Trophoblast cell (in vitro differentiated cells and primary cell): ENCODE data around the gene TM2D3.

Experiments used
- DNase-seq, 2 donors: peaks; one replicate each; pipeline ENCODE4 v3.0.0-alpha.2; 2016
- H2AFZ ChIP-seq: 2 replicates; pipeline ENCODE4 v1.6.1; 2013; ENCODE audit warnings: low read length, moderate library complexity, mild to moderate bottlenecking; ENCODE audit not compliant: insufficient read depth, poor library complexity
- H2AK5ac ChIP-seq: 2 replicates; pipeline ENCODE4 v1.6.1; 2013; ENCODE audit warnings: mild to moderate bottlenecking, low read length
- H2BK120ac ChIP-seq: 2 replicates; pipeline ENCODE4 v1.6.1; 2013; ENCODE audit warnings: low read length, mild to moderate bottlenecking, moderate library complexity; ENCODE audit not compliant: insufficient read depth, poor library complexity
- H2BK12ac ChIP-seq: 2 replicates; pipeline ENCODE4 v1.6.1; 2013; ENCODE audit warnings: mild to moderate bottlenecking, low read length, moderate library complexity
- H2BK5ac ChIP-seq: 2 replicates; pipeline ENCODE4 v1.6.1; 2013; ENCODE audit warnings: low read length, low read depth, moderate library complexity, mild to moderate bottlenecking; ENCODE audit not compliant: poor library complexity
- H3K14ac ChIP-seq: 2 replicates; pipeline ENCODE4 v1.6.1; 2013; ENCODE audit warnings: mild to moderate bottlenecking, low read length
- H3K18ac ChIP-seq: 2 replicates; pipeline ENCODE4 v1.6.1; 2013; ENCODE audit warnings: mild to moderate bottlenecking, low read length
- H3K23ac ChIP-seq: 2 replicates; pipeline ENCODE4 v1.6.1; 2013; ENCODE audit warnings: low read length
- H3K27ac ChIP-seq: 2 replicates; pipeline ENCODE4 v1.5.1; 2013; ENCODE audit warnings: low read depth, mild to moderate bottlenecking, inconsistent platforms, low read length, moderate library complexity
- H3K27me3 ChIP-seq: 2 replicates; pipeline ENCODE4 v1.6.1; 2013; ENCODE audit warnings: inconsistent platforms, mild to moderate bottlenecking, low read length, moderate library complexity; ENCODE audit not compliant: insufficient read depth
- H3K36me3 ChIP-seq, 2 experiments: 1 replicate in 1 of 2; 2 replicates in 1 of 2; pipeline ENCODE4 v1.6.1; 2013; ENCODE audit warnings: low read length in 2 of 2, mild to moderate bottlenecking in 2 of 2, moderate library complexity in 1 of 2; ENCODE audit not compliant: insufficient read depth in 2 of 2, control insufficient read depth in 1 of 2
- H3K4ac ChIP-seq: 2 replicates; pipeline ENCODE4 v1.6.1; 2013; ENCODE audit warnings: low read depth, mild to moderate bottlenecking, low read length, moderate library complexity
- H3K4me1 ChIP-seq, 2 experiments: 1 replicate in 1 of 2; 2 replicates in 1 of 2; pipeline ENCODE4 v1.6.1; 2013; ENCODE audit warnings: low read length in 2 of 2, mild to moderate bottlenecking in 2 of 2, moderate library complexity in 1 of 2; ENCODE audit not compliant: insufficient read depth in 2 of 2, control insufficient read depth in 1 of 2
- H3K4me2 ChIP-seq: 2 replicates; pipeline ENCODE4 v1.6.1; 2013; ENCODE audit warnings: inconsistent platforms, mild to moderate bottlenecking, low read length, moderate library complexity
- H3K4me3 ChIP-seq: 2 replicates; pipeline ENCODE4 v1.5.1; 2013; ENCODE audit warnings: mild to moderate bottlenecking, low read depth, low read length, inconsistent platforms
- H3K79me1 ChIP-seq: one replicate; pipeline ENCODE4 v1.6.1; 2013; ENCODE audit warnings: low read length
- H3K79me2 ChIP-seq: 2 replicates; pipeline ENCODE4 v1.6.1; 2013; ENCODE audit warnings: low read length, mild to moderate bottlenecking; ENCODE audit not compliant: control insufficient read depth, insufficient read depth, poor library complexity
- H3K9ac ChIP-seq: 2 replicates; pipeline ENCODE4 v1.6.1; 2013; ENCODE audit warnings: mild to moderate bottlenecking, low read length
- H3K9me3 ChIP-seq: 2 replicates; pipeline ENCODE4 v1.6.1; 2013; ENCODE audit warnings: low read depth, mild to moderate bottlenecking, control low read depth, inconsistent platforms, low read length; ENCODE audit not compliant: insufficient read depth
- H4K12ac ChIP-seq: 2 replicates; pipeline ENCODE4 v1.6.1; 2013; ENCODE audit warnings: low read depth, mild to moderate bottlenecking, low read length, moderate library complexity
- H4K8ac ChIP-seq: 2 replicates; pipeline ENCODE4 v1.6.1; 2013; ENCODE audit warnings: low read depth, mild to moderate bottlenecking, low read length, moderate library complexity
- H4K91ac ChIP-seq: one replicate; pipeline ENCODE4 v1.6.1; 2013; ENCODE audit warnings: low read depth, mild to moderate bottlenecking, low read length, moderate library complexity
- WGBS: extraction: QIAGEN DNeasy Blood & Tissue Kit; methylation state at CpG from one replicate; pipeline ENCODE4 v1.1.7; 2013; ENCODE audit warnings: missing lambda C conversion rate; ENCODE audit not compliant: insufficient read length, insufficient coverage; ENCODE audit errors: extremely low coverage; 5-methylcytosine and 5-hydroxymethylcytosine counted together

Gene TM2D3

DNA sequence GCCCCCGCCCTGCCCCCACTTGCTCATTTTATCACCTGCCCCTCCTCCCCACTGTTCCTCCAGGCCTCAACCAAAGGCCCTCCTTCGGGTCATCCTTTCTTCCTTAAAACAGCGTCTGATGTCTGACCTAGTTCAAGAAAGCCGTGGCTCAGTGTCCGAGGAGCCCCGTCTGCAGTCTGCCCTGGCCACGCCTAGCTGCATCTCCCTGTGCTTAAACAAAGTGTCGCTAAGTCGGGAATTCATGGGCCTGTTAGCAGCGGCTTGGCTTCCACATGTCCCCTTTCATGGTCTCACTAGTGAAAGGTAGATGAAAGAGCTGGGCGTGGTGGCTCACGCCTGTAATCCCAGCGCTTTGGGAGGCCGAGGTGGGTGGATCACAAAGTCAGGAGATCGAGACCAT lies 41.2 kb downstream of the TM2D3 start:
- H4K12ac ChIP-seq, result no peak overlapping the region
- H3K4ac ChIP-seq, result no peak overlapping the region
- no peak overlapping the region for H3K4me3 ChIP-seq
- H3K79me1 ChIP-seq, result no peaks in the 10 kb centered on the region
- no peak for DNase-seq
- no peak overlapping the region for H2AK5ac ChIP-seq
- no CpG with 5 or more reads among the region's 15 CpGs for WGBS
- no peak overlapping the region for H3K18ac ChIP-seq
- no peak overlapping the region for H3K9ac ChIP-seq
- H2AFZ ChIP-seq, result no peak overlapping the region
- H3K27me3 ChIP-seq, result no peaks in the 10 kb centered on the region
- no peak overlapping the region for H4K91ac ChIP-seq
- H2BK120ac ChIP-seq, result no peak overlapping the region
- no peaks in the 10 kb centered on the region for H3K79me2 ChIP-seq
- H3K4me1 ChIP-seq, result peaks cover 3% of the 10 kb centered on the region in 2 experiments
- H3K14ac ChIP-seq, result no peak overlapping the region
- no peak overlapping the region for H3K23ac ChIP-seq
- no peak overlapping the region for H2BK12ac ChIP-seq
- H3K9me3 ChIP-seq, result peaks cover 2% of the 10 kb centered on the region
- no peak overlapping the region for H3K4me2 ChIP-seq
- H4K8ac ChIP-seq, result no peak overlapping the region
- H2BK5ac ChIP-seq, result no peak overlapping the region
- no peak overlapping the region for H3K27ac ChIP-seq
- H3K36me3 ChIP-seq, result no peaks in the 10 kb centered on the region

DNA sequence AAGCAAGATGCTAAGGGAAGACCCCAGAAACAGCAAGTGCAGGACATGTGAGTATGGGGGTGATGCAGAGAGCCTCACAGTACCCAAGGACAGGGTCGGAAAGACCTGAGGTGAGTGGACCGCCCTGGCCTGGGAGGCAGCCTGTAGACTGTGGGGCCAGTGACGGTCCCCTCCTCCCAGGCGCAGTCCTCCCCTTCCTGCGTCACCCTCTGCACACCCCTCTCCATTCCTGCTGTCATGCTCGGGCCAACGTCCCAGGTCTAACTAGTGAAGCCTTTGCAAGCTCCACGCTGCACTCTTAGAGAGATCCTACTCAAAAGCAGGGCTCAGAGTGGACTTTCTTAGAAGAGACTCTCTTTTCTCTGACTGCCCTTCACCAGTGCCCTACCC lies 41.6 kb downstream of the TM2D3 start:
- no peak overlapping the region for H2BK5ac ChIP-seq
- no CpG with 5 or more reads among the region's 8 CpGs for WGBS

GRCh38 chr15:101609742-101610610 lies 42.2 kb downstream of the TM2D3 start:
- Histone ChIP-seq H3K23ac (no peak overlapping the region), H3K14ac (no peak overlapping the region), H3K9ac (no peak overlapping the region), H3K18ac (no peak overlapping the region), H4K12ac (no peak overlapping the region), H4K8ac (no peak overlapping the region), H2BK120ac (no peak overlapping the region), H3K4me2 (no peak overlapping the region), H3K79me1 (no peaks in the 10 kb centered on the region), H3K27ac (no peak overlapping the region), H3K9me3 (peaks cover 2% of the 10 kb centered on the region), H3K4ac (no peak overlapping the region), H3K4me3 (no peak overlapping the region), H3K27me3 (no peaks in the 10 kb centered on the region), H2AK5ac (no peak overlapping the region), H3K79me2 (no peaks in the 10 kb centered on the region), H2AFZ (no peak overlapping the region), H4K91ac (no peak overlapping the region), H2BK5ac (no peak overlapping the region), H2BK12ac (no peak overlapping the region), H3K36me3 (no peaks in the 10 kb centered on the region), H3K4me1 (no peaks in the 10 kb centered on the region)
- WGBS, result no CpG with 5 or more reads among the region's 23 CpGs
- no peak for DNase-seq

More for the DNA sequence above, 41.6 kb downstream of the TM2D3 start:
- Histone ChIP-seq H4K8ac (no peak overlapping the region), H3K79me1 (no peaks in the 10 kb centered on the region), H3K4ac (no peak overlapping the region), H4K12ac (no peak overlapping the region), H3K9me3 (peaks cover 2% of the 10 kb centered on the region), H3K27ac (no peak overlapping the region), H3K27me3 (no peaks in the 10 kb centered on the region), H3K9ac (no peak overlapping the region), H3K18ac (no peak overlapping the region), H3K4me3 (no peak overlapping the region), H3K14ac (no peak overlapping the region), H3K79me2 (no peaks in the 10 kb centered on the region), H3K4me1 (no peaks in the 10 kb centered on the region), H2AFZ (no peak overlapping the region), H2AK5ac (no peak overlapping the region), H2BK120ac (no peak overlapping the region), H3K4me2 (no peak overlapping the region), H4K91ac (no peak overlapping the region), H3K23ac (no peak overlapping the region), H3K36me3 (no peaks in the 10 kb centered on the region), H2BK12ac (no peak overlapping the region)
- no peak for DNase-seq

GRCh38 chr15:101608201-101608600 lies 44.0 kb downstream of the TM2D3 start:
- Histone ChIP-seq H3K79me2 (no peaks in the 10 kb centered on the region), H3K79me1 (no peaks in the 10 kb centered on the region), H3K23ac (no peak overlapping the region), H3K36me3 (no peaks in the 10 kb centered on the region), H3K4me2 (no peak overlapping the region), H4K8ac (no peak overlapping the region), H3K18ac (no peak overlapping the region), H2AK5ac (no peak overlapping the region), H2AFZ (no peak overlapping the region), H2BK120ac (no peak overlapping the region), H3K27ac (no peak overlapping the region), H3K4ac (no peak overlapping the region), H4K91ac (no peak overlapping the region), H3K27me3 (no peaks in the 10 kb centered on the region), H3K14ac (no peak overlapping the region), H4K12ac (no peak overlapping the region), H3K4me3 (peak overlapping the region; percentile 54), H2BK12ac (no peak overlapping the region), H3K4me1 (no peaks in the 10 kb centered on the region), H3K9me3 (peaks cover 4% of the 10 kb centered on the region), H2BK5ac (no peak overlapping the region), H3K9ac (no peak overlapping the region)
- DNase-seq, result no peak
- whole genome bisulfite sequencing, result no CpG with 5 or more reads among the region's 9 CpGs
